GM18526 (cell line): ENCODE results near the gene METTL5.

Experiments
- POLR2A ChIP-seq: IDR thresholded peaks from 3 replicates; pipeline ENCODE4 v1.6.1; 2011; ENCODE audit not compliant: insufficient read length; ENCODE audit errors: extremely low read depth

The METTL5 gene

DNA sequence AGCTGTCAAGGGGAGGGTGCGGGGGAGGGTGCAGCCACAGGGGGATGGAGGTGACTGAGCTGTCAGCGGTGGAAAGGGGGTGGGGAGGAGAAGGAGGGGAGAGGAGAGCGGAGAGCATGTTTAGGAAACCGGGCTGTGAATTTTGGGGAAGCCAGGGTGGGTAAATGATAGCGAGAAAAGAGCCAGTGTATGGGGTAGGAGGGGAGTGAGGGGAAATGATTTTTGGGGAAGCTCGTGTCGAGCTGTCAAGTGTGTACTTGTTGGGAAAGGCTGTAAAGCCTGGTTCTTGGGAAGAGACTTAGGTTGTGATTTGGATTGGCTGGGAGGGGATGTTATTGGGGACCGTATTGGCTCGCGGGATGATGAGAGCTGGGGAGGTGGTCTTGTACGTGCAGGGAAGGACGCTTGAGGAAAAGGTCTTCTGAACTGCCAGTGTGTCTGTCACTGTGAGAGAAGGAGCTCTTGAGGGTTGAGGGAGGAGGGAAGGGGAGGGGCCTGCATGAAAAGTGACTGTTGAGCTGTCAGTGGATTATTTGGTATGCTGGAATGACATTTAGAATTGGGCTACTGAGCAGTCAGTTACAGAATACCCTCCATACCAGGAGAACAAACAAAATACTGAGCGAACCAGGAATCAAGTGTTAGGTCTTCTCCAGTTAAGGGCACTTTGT, 3.6 kb upstream of the METTL5 start:
- no peak for TF ChIP-seq POLR2A

DNA sequence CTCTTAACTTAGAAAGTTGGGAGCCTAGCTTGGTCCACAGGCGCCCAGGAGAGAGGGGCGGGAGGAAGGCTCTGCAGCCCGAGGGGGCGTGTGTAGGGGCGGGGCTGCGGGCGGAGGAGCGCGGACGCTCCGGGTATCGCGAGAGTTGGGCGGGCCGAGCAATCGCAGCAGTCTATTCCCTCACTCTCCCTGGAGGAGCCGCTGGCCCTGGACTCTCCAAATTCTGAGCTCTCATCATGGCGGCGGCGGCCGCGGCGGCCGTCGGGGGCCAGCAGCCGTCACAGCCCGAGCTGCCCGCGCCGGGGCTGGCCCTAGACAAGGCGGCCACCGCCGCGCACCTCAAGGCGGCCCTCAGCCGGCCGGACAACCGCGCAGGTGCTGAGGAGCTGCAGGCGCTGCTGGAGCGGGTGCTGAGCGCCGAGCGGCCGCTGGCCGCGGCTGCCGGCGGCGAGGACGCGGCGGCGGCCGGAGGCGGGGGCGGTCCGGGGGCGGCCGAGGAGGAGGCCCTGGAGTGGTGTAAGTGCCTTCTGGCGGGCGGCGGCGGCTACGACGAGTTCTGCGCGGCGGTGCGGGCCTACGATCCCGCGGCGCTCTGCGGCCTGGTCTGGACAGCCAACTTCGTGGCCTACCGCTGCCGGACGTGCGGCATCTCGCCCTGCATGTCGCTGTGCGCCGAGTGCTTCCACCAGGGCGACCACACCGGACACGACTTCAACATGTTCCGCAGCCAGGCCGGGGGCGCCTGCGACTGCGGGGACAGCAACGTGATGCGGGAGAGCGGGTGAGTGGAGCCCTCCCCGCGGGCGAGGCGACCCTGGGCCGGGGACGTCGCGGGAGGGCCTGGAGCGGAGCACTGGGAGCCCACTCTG, 2.8 kb upstream of the METTL5 start, which contains the start of gene UBR3:
Gene UBR3, plus strand, starts transcription at position 183 of the 869 bp plus-strand sequence. Its CDS starts 54 bp downstream, at position 237.
- peak; percentile 75 for TF ChIP-seq POLR2A

DNA sequence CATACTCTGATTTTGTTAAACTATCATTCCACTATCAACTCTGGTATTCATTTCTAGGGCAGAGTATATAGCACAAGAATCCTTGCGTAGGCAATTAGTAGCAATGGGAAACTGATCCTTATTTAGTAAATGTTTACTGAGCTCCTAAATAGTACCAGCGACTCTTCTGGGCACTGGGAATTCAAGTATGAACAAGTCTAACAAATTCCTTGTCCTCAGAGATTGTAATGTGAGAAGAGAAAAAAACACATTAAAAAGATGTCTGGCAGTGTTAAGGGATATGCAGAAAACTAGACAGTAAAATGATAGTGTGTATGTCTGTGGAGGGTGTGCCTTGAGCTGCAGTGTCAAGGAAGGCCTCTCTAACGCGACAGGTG, 721 bp downstream of the METTL5 start:
- no peak for TF ChIP-seq POLR2A

DNA sequence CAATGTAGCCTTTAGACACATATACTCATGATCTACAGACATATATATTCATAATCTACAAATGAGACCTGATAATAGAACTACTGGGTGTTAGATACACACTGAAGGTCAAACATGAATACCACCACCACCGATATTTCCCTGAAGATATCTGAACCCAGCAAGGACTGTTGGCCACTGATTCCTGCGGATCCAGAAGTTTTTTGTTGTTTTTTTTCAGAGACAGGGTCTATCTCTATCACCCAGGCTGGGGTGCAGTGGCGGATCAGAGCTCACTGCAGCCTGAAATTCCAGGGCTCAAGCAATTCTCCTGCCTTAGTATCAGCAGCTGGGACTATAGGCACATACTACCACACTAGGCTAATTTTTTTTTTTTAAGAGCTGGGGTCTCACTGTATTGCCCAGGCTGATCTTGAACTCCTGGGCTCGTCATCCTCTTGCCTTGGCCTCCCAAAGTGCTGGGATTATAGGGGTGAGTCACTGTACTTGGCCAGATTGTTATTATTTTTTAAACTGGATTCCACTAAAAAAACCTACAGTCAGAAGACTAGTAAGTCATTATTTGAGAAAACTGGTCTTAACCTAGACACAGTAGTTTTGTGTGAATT, 1.8 kb downstream of the METTL5 start:
- no peak for TF ChIP-seq POLR2A

DNA sequence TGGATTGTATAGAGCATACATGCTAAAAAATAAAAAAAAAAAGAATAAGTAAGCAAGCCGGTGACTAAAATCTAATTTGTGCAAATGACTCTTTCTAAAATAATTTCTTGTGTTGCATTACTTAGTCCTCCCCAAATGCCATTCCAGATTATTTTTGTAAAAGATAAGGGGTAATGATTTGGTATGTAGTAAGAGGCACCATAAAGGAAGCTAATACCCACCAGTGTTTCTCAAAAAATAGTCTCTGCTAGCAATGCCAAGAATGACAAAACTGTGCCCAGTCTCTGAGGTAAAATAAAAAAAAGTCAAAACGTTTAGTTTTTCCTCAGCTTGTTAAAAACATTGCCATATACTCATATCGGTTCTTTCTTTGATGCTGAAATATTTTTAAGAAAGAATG, 2.7 kb downstream of the METTL5 start:
- TF ChIP-seq POLR2A: no peak

DNA sequence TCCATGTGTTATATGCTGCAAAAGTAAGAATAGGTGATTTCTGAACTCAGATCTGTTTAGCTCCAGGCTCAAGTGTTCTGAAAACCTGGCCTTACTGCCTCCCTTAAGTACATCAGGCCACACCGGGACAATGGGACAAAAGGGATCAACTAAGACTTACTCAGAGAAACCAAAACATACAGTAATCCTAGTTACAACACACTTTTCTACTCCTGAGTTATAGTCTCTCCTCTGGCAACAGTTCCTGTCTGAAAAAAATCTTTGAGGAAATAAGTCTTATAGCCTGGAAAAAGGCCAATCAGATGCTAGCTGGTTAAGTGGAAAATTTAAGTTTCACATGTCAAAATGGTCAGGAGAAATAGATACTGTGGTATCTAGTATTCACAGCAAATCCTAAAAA, 5.6 kb downstream of the METTL5 start:
- TF ChIP-seq POLR2A: no peak

DNA sequence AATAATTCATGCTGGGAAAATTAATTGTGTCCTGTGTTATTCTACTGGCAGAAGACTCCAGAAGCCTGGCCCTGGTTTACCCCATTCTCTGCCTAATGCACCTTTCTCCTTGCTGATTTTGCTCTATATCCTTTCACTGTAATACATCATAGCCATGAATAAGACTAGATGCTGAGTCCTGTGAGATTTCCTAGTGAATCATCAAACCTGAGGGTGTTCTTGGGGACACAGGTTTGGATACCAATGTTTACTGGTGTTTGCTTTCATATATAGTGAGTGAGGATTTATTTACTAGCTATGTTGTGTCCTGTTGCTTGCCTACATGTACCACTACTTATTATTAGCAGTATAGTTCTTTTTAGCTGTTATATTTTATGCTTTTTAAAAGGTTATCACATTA, 6.5 kb downstream of the METTL5 start:
- no peak for TF ChIP-seq POLR2A

DNA sequence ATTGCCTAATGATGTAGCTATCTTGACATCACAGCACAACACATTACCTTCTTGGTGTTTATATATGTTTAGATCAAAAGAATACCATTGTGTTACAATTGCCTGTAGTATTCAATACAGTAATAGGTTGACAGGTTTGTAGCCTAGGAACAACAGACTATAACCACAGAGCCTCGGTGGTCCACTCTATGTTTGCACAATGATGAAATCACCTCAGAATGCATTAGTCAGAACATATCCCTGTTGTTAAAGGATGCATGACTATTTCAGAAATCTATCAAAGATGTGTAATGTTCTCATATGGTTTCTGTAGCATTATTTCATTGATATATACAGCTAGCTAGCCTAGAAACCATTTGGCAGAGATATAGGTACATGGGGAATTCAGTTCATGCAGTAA, 8.9 kb downstream of the METTL5 start:
- no peak for TF ChIP-seq POLR2A

DNA sequence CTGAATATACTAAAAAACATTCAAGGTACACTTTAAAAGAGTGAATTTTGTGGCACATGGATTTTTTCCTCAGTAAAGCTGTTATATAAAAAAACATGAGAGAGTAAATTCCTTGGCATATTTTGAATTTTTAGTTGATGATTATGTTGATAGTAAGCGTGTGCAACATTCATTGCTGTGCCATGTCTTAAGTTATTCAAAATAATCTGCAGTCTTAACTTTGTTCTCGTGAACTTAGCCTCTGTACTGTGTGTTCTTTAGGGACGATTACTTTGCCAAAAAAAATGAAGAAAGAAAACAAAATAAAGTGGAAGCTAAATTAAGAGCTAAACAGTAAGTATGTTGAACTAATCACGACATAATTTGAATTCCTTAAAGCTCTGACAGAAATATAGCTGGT, 16.5 kb downstream of the METTL5 start:
- TF ChIP-seq POLR2A: no peak

DNA sequence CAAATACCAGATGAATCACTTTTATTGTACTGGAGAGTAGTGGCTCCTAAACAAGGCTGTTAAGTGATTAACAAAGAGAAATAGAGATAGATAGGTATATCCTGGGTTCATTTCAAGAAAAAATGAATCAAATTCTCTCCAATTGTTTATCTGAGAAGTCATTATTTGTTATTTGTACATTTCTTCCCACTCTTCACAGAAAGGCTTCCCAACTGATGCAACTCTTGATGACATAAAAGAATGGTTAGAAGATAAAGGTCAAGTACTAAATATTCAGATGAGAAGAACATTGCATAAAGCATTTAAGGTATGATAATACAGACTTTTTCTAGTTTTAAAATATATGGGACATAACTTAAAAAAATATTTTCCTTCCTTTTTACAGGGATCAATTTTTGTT, 18.1 kb downstream of the METTL5 start:
- TF ChIP-seq POLR2A: no peak

DNA sequence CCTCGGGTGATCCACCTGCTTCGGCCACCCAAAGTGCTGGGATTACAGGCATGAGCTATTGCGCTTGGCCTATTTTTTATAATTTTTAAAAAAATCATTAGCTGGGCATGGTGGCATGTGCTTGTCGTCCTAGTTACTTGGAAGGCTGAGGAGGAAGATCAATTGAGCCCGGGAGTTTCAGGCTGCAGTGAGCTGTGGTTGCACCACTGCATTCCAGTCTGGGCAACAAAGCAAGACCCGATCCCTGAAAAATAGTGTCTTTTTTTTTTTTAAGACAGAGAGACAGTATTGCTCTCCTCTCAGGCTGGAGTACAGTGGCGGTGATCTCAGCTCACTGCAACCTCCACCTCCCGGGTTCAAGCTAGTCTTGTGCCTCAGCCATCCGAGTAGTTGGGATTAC, 21.2 kb downstream of the METTL5 start:
- TF ChIP-seq POLR2A: no peak

DNA sequence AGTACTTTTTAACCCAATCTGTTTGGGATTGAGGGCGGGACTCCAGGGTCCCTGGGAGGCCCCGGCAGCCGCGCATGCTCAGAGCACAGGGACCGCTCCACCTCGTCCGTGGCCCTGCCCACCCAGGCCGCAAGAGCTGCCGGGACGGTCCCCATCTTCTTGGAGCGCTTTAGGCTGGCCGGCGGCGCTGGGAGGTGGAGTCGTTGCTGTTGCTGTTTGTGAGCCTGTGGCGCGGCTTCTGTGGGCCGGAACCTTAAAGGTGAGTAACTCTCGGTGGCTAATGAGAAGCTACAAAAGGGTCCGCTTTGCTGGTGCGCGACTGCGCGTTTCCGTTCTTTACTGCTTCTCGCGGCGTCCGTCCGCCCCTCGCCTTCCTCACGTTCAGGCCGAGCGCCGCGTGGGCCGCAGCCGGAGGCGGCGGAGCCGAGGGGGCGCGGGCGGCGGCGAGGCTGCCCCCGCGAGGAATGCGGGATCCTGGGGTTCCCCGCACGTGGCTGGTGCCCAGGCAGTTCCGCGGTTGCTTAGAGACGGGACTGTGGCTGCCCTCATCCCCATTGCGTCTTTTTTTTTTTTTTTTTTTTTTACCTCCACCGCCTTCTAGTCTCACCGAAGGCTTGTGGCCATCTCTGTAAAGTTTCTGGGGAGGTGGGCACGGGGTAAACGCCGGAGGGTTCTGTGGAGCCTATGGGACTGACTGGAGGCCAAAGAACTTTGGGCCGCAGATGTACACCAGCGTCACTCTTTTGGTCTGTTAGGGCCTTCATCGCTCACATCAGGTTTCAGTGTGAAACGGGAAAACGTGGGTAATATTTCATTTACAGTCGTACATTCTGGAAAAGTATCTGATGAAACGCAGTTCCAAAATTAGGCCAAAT, 25.8 kb downstream of the METTL5 start, which contains the start of gene SSB:
Gene SSB, plus strand, starts transcription at position 154 of the 875 bp plus-strand sequence. CDS start 2,090 bp downstream, outside the sequence.
- TF ChIP-seq POLR2A: peak; percentile 85

DNA sequence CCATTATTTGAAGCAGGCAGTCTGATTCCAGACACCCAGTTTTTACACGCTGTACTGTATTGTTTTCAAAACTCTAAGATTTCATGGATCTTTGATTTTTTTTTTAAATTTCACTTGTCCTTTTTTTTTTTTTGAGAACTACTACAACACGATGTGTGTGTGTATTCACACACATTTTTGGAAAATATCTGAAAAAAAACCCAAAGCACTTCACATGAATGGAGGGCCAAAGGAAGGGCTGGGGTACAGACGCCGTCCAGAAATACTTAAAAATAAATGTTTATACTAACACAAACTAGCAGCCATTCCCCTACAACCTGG, 26.3 kb downstream of the METTL5 start:
- no peak for TF ChIP-seq POLR2A

DNA sequence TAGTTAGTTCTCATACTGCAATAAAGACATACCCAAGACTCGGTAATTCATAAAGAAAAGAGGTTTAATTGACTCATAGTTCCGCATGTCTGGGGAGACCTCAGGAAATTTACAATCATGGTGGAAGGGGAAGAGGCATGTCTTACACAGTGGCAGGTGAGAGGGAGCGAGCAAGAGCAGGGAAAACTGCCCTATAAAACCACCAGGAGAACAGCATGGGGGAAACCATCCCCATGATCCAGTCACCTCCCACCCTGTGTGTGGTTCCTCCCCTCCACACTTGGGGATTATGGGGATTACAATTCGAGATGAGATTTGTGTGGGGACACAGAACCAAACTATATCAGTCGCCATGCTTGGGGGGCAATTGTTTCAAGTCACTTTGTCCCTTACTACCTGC, 27.1 kb downstream of the METTL5 start:
- no peak for TF ChIP-seq POLR2A

DNA sequence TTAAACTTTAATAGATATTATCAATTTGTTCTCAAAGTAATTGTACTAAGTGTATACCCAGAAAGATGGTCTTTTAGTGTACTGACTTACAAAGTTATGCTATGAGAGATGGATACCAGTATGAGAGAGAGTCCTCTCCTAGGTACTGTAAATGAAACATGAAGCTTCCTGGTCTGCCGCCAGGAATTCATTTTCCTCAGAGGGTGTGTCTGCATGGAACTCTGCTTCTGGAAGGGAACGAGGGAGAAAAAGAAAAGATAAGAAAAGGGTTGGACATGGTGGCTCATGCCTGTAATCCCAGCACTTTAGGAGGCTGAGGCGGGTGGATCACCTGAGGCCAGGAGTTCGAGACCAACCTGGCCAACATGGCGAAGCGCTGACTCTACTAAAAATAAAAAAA, 28.3 kb downstream of the METTL5 start:
- no peak for TF ChIP-seq POLR2A
